Muscle layer of duodenum (tissue), 2 donors: ENCODE results near the gene KAZN.

Source experiments
- H3K27ac ChIP-seq: one replicate; pipeline ENCODE4 v1.7.0; 2013; ENCODE audit warnings: mild to moderate bottlenecking, low read length
- H3K27me3 ChIP-seq: one replicate; pipeline ENCODE4 v1.7.0; 2013; ENCODE audit warnings: low read depth, mild to moderate bottlenecking, control low read depth, low read length
- H3K36me3 ChIP-seq, 2 donors: one replicate each; pipeline ENCODE4 v1.7.0; 2013; ENCODE audit warnings: low read length in 2 of 2, control low read depth in 1 of 2, mild to moderate bottlenecking in 1 of 2; ENCODE audit not compliant: insufficient read depth in 2 of 2, control insufficient read depth in 1 of 2
- H3K4me1 ChIP-seq, 2 donors: one replicate each; pipeline ENCODE4 v1.7.0; 2013; ENCODE audit warnings: low read length in 2 of 2, mild to moderate bottlenecking in 2 of 2, control low read depth in 1 of 2, moderate library complexity in 1 of 2; ENCODE audit not compliant: insufficient read depth in 2 of 2, control insufficient read depth in 1 of 2
- H3K4me3 ChIP-seq, 2 donors: one replicate each; pipeline ENCODE4 v1.7.0; 2013; ENCODE audit warnings: low read length in 2 of 2, low read depth in 1 of 2, mild to moderate bottlenecking in 1 of 2
- H3K9me3 ChIP-seq, 2 donors: one replicate each; pipeline ENCODE4 v1.7.0; 2013; ENCODE audit warnings: low read length in 2 of 2, control low read depth in 1 of 2, mild to moderate bottlenecking in 1 of 2; ENCODE audit not compliant: control insufficient read depth in 1 of 2
- donor health status: healthy.

The KAZN gene

GRCh38 chr1:14887764-14888350, 289.4 kb downstream of the KAZN start:
- Histone ChIP-seq H3K36me3 (no peaks in the 10 kb centered on the region), H3K4me1 (no peaks in the 10 kb centered on the region), H3K4me3 (no peak overlapping the region), H3K27me3 (no peaks in the 10 kb centered on the region), H3K27ac (no peak overlapping the region), H3K9me3 (no peaks in the 10 kb centered on the region)

GRCh38 chr1:14888374-14888773, 289.9 kb downstream of the KAZN start:
- H3K27ac ChIP-seq: no peak overlapping the region
- H3K36me3 ChIP-seq: no peaks in the 10 kb centered on the region
- no peaks in the 10 kb centered on the region for H3K4me1 ChIP-seq
- H3K9me3 ChIP-seq: no peaks in the 10 kb centered on the region
- H3K4me3 ChIP-seq: no peak overlapping the region
- H3K27me3 ChIP-seq: no peaks in the 10 kb centered on the region

GRCh38 chr1:14889825-14890440, 291.4 kb downstream of the KAZN start:
- Histone ChIP-seq H3K4me3 (no peak overlapping the region), H3K36me3 (no peaks in the 10 kb centered on the region), H3K27ac (no peak overlapping the region), H3K27me3 (no peaks in the 10 kb centered on the region), H3K4me1 (no peaks in the 10 kb centered on the region), H3K9me3 (no peaks in the 10 kb centered on the region)

GRCh38 chr1:14891991-14892390, 293.5 kb downstream of the KAZN start:
- Histone ChIP-seq H3K27ac (no peak overlapping the region), H3K9me3 (no peaks in the 10 kb centered on the region), H3K4me1 (no peaks in the 10 kb centered on the region), H3K27me3 (no peaks in the 10 kb centered on the region), H3K4me3 (no peak overlapping the region), H3K36me3 (no peaks in the 10 kb centered on the region)

GRCh38 chr1:14894811-14895560, 296.5 kb downstream of the KAZN start:
- Histone ChIP-seq H3K27me3 (no peaks in the 10 kb centered on the region), H3K4me1 (no peaks in the 10 kb centered on the region), H3K4me3 (no peak overlapping the region), H3K27ac (no peak overlapping the region), H3K36me3 (no peaks in the 10 kb centered on the region), H3K9me3 (no peaks in the 10 kb centered on the region)

GRCh38 chr1:14895727-14896126, 297.2 kb downstream of the KAZN start:
- Histone ChIP-seq H3K4me1 (no peaks in the 10 kb centered on the region), H3K4me3 (no peak overlapping the region), H3K9me3 (no peaks in the 10 kb centered on the region), H3K36me3 (no peaks in the 10 kb centered on the region), H3K27ac (no peak overlapping the region), H3K27me3 (no peaks in the 10 kb centered on the region)

GRCh38 chr1:14896381-14897079, 298.0 kb downstream of the KAZN start:
- no peaks in the 10 kb centered on the region for H3K4me1 ChIP-seq
- H3K36me3 ChIP-seq: no peaks in the 10 kb centered on the region
- no peak overlapping the region for H3K4me3 ChIP-seq
- no peak overlapping the region for H3K27ac ChIP-seq
- no peaks in the 10 kb centered on the region for H3K27me3 ChIP-seq
- H3K9me3 ChIP-seq: no peaks in the 10 kb centered on the region

- H3K27ac ChIP-seq: no peak overlapping the region
- H3K9me3 ChIP-seq: no peaks in the 10 kb centered on the region
- H3K4me3 ChIP-seq: no peak overlapping the region
- H3K27me3 ChIP-seq: no peaks in the 10 kb centered on the region
- no peaks in the 10 kb centered on the region for H3K4me1 ChIP-seq
- H3K36me3 ChIP-seq: no peaks in the 10 kb centered on the region
These were observed 298.6 kb downstream of the KAZN start for GRCh38 chr1:14897080-14897449.

- H3K36me3 ChIP-seq: no peaks in the 10 kb centered on the region
- H3K4me3 ChIP-seq: no peak overlapping the region
- no peak overlapping the region for H3K27ac ChIP-seq
- H3K9me3 ChIP-seq: no peaks in the 10 kb centered on the region
- no peaks in the 10 kb centered on the region for H3K4me1 ChIP-seq
- no peaks in the 10 kb centered on the region for H3K27me3 ChIP-seq
These were observed 299.1 kb downstream of the KAZN start for GRCh38 chr1:14897547-14897946.

- Histone ChIP-seq H3K36me3 (no peaks in the 10 kb centered on the region), H3K27me3 (no peaks in the 10 kb centered on the region), H3K27ac (no peak overlapping the region), H3K4me3 (no peak overlapping the region), H3K9me3 (no peaks in the 10 kb centered on the region), H3K4me1 (no peaks in the 10 kb centered on the region)
These were observed 299.6 kb downstream of the KAZN start for GRCh38 chr1:14897997-14898645.

GRCh38 chr1:14899686-14900085, 301.2 kb downstream of the KAZN start:
- no peak overlapping the region for H3K27ac ChIP-seq
- no peaks in the 10 kb centered on the region for H3K4me1 ChIP-seq
- no peaks in the 10 kb centered on the region for H3K36me3 ChIP-seq
- no peaks in the 10 kb centered on the region for H3K9me3 ChIP-seq
- H3K27me3 ChIP-seq: no peaks in the 10 kb centered on the region
- H3K4me3 ChIP-seq: no peak overlapping the region
